Measurements from ENCODE around the gene IGHMBP2.

IGHMBP2 gene

DNA sequence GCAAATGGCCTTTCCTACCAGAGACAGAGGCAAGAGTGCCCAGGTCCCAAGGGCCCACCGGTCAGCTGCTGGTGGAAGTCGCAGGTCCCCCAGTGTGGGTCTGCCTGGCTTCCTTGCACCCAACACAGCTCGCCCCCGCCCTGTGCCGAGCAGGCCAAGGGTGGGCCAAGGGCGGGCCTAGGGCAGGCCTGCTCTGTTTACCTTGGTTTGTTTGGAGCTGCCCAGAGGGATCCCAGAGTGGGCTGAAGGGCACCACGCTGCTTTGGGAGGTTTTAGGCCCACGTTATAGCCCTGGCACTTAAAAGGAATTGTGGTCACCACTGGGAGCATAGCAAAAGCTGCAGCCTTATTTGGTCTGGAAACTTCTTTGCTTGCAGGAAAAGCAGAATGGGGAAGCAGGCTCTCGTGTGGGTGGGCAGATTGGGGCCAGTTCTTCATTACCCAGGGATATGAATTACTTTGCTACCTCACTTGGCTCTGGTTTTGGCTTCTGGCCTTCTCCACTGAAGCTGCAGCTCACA is 39.1 kb downstream of the IGHMBP2 start:
- TF ChIP-seq, protein P1, sequence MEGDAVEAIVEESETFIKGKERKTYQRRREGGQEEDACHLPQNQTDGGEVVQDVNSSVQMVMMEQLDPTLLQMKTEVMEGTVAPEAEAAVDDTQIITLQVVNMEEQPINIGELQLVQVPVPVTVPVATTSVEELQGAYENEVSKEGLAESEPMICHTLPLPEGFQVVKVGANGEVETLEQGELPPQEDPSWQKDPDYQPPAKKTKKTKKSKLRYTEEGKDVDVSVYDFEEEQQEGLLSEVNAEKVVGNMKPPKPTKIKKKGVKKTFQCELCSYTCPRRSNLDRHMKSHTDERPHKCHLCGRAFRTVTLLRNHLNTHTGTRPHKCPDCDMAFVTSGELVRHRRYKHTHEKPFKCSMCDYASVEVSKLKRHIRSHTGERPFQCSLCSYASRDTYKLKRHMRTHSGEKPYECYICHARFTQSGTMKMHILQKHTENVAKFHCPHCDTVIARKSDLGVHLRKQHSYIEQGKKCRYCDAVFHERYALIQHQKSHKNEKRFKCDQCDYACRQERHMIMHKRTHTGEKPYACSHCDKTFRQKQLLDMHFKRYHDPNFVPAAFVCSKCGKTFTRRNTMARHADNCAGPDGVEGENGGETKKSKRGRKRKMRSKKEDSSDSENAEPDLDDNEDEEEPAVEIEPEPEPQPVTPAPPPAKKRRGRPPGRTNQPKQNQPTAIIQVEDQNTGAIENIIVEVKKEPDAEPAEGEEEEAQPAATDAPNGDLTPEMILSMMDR (IDR thresholded peaks at IDR 0.05; ENCODE audit: unreplicated experiment in 3 of 3): no peak
- Mint-ChIP-seq H3K9me3 (no peaks in the 10 kb centered on the region), H3K4me3 (no peak overlapping the region), H3K27ac (peak overlapping the region in 1 of 3 experiments; percentile 4), H3K27me3 (ENCODE audit: low read depth) (peaks cover 5% of the 10 kb centered on the region), H3K4me1 (peaks cover 15% of the 10 kb centered on the region), H3K36me3 (ENCODE audit: low read depth) (peaks cover 6% of the 10 kb centered on the region)

DNA sequence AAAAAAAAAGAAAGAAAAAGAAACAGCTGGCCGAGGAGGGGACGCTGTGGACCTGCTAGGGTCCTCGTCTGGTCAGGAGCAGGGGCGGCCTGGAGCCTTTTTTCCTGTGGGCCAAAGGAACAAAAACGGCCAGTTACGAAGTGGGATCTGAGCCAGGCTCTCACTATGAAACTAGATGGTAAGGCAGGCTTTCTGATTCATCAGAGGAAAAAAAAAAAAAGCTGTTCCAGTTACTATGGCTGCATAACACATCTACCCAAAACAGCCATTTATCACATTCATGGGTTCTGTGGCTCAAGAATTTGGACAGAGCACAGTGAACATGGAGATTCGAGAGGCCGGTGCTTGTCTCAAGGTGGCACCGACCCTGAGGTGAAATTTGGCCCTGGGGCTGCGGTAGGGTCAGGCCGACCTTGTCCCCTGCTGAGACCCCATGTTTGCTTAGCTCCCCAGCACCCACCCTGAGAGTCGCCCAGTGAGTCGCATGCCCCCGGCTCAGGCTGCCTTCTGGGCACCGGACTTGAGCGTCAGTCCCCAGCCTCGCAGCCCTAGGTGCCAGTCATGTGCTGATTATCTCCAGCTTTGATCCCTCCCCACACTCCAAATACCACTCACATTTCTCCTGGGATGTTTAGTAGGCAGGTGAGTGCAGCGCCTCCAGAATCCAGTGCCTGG is 42.9 kb downstream of the IGHMBP2 start:
- peaks cover 5% of the 10 kb centered on the region for H3K27me3 Mint-ChIP-seq (ENCODE audit: low read depth)
- no peak overlapping the region for H3K4me3 Mint-ChIP-seq
- peaks cover 19% of the 10 kb centered on the region for H3K4me1 Mint-ChIP-seq
- TF ChIP-seq, protein P1 (IDR thresholded peaks at IDR 0.05; ENCODE audit: unreplicated experiment in 3 of 3): no peak
- no peaks in the 10 kb centered on the region for H3K36me3 Mint-ChIP-seq (ENCODE audit: low read depth)
- peak overlapping the region in 2 of 3 experiments; percentile 65 to 96 for H3K27ac Mint-ChIP-seq
- no peaks in the 10 kb centered on the region for H3K9me3 Mint-ChIP-seq

DNA sequence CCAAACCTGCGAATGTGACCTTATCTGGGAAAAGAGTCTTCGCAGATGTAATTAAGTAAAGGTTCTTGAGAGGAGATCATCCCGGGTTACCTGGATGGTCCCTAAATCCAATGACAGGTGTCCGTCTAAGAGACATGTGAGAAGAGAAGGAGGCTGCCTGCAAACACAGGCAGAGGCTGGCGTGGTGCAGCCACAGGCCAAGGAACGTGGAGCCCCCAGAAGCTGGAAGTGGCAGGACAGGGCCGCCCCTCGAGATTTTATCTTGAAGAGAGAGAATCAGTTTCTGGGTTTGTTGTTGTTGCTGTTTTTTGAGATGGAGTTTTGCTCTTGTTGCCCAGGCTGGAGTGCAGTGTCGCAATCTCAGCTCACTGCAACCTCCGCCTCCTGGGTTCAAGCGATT is 43.5 kb downstream of the IGHMBP2 start:
- H3K27ac Mint-ChIP-seq: peak overlapping the region in 2 of 3 experiments; percentile 65
- H3K9me3 Mint-ChIP-seq: no peaks in the 10 kb centered on the region
- TF ChIP-seq, protein P1 (IDR thresholded peaks at IDR 0.05; ENCODE audit: unreplicated experiment in 3 of 3): no peak
- peaks cover 19% of the 10 kb centered on the region for H3K4me1 Mint-ChIP-seq
- H3K4me3 Mint-ChIP-seq: no peak overlapping the region
- H3K36me3 Mint-ChIP-seq (ENCODE audit: low read depth): no peaks in the 10 kb centered on the region
- H3K27me3 Mint-ChIP-seq (ENCODE audit: low read depth): peaks cover 8% of the 10 kb centered on the region

DNA sequence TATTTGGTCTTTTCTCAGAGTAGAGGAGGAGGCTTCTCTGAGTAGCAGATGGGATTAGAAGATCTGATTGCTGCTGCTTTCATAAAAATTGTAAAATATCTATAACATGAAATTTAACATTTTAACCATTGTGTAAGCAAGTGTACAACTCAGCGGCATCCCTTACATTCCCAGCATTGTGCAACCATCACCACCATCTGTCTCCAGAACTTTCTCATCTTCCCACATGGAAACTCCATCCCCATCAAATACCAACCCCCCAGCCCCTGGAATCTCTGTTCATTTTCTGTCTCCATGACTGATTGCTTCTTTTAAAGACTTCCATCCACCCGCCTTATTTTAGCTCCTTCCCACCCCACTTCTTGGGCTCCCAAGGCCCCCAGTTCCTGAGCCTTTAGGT is 44.8 kb downstream of the IGHMBP2 start:
- H3K27me3 Mint-ChIP-seq (ENCODE audit: low read depth): peaks cover 8% of the 10 kb centered on the region
- no peaks in the 10 kb centered on the region for H3K9me3 Mint-ChIP-seq
- H3K36me3 Mint-ChIP-seq (ENCODE audit: low read depth): no peaks in the 10 kb centered on the region
- TF ChIP-seq, protein P1 (IDR thresholded peaks at IDR 0.05; ENCODE audit: unreplicated experiment in 3 of 3): no peak
- H3K4me1 Mint-ChIP-seq: peaks cover 13% of the 10 kb centered on the region
- no peak overlapping the region for H3K27ac Mint-ChIP-seq
- H3K4me3 Mint-ChIP-seq: no peak overlapping the region

DNA sequence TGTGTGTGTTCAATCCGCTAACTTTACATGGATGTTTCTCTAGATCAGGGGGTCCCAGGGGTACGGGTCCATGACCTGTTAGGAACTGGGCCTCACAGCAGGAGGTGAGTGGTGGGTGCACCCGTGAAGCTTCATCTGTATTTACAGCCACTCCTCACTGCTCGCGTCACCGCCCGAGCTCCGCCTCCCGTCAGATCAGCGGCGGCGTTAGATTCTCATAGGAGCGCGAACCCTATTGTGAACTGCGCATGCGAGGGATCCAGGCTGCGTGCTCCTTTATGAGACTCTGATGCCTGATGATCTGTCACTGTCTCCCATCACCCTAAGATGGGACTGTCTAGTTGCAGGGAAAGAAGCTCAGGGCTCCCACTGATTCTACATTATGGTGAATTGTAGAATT is 45.2 kb downstream of the IGHMBP2 start:
- Mint-ChIP-seq H3K9me3 (no peaks in the 10 kb centered on the region), H3K27ac (no peak overlapping the region), H3K4me1 (peaks cover 12% of the 10 kb centered on the region), H3K36me3 (ENCODE audit: low read depth) (no peaks in the 10 kb centered on the region), H3K4me3 (no peak overlapping the region), H3K27me3 (ENCODE audit: low read depth) (peaks cover 8% of the 10 kb centered on the region)
- TF ChIP-seq, protein P1 (IDR thresholded peaks at IDR 0.05; ENCODE audit: unreplicated experiment in 3 of 3): no peak

DNA sequence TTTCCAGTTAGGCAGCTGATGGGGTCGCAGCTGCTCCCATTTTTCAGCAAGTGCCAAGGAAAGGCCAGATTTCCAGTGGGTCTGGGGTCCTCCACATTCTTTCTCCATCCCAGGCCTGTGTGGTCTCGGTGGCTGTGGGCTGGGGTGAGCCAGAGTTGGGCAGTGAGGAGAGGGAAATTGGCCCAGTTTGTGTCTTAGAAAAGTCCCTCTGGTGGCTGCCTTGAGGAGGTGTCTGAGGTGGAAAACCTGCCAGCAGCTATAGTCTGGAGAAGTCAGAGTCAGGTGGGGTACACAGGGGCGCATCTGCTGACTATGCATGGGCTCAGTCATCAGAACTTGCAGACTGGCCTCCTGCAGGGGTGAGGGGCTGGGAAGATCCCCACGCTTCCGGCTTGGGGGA is 46.6 kb downstream of the IGHMBP2 start:
- Mint-ChIP-seq H3K4me3 (no peak overlapping the region), H3K36me3 (ENCODE audit: low read depth) (no peaks in the 10 kb centered on the region), H3K27me3 (ENCODE audit: low read depth) (peaks cover 12% of the 10 kb centered on the region), H3K9me3 (no peaks in the 10 kb centered on the region), H3K27ac (no peak overlapping the region), H3K4me1 (peaks cover 17% of the 10 kb centered on the region)
- TF ChIP-seq, protein P1 (IDR thresholded peaks at IDR 0.05; ENCODE audit: unreplicated experiment in 3 of 3): peak in 2 of 3 experiments; percentile 35 to 44

Measured in nephron (organoid).